SK-N-MC (cell line): Measurements from ENCODE around the gene DIO3.

Experiments
- EZH2 ChIP-seq: fragments of 200-600 bp; sonication (generic); IDR thresholded peaks from one replicate; pipeline ENCODE4 v1.6.1; 2017; ENCODE audit warnings: antibody characterized with exemption
- POLR2AphosphoS5 ChIP-seq: IDR thresholded peaks from 2 replicates; pipeline ENCODE4 v1.6.1; 2012; ENCODE audit warnings: mild to moderate bottlenecking, low read depth, low read length, borderline replicate concordance

- TF ChIP-seq EZH2 (no peak), POLR2AphosphoS5 (no peak)
Observed at GRCh38 chr14:101556131-101556530, 5.2 kb upstream of the DIO3 start.
